ENCODE measurements around the gene ATP5F1E.
A peak's percentile ranks its signal among the peaks of the same experiment; 100 is the strongest.
"Not testable (repeated sequence)": the region's sequence is repeated elsewhere in the genome, so short reads cannot be mapped to it uniquely, and the experiment has no call there.

Gene ATP5F1E

DNA sequence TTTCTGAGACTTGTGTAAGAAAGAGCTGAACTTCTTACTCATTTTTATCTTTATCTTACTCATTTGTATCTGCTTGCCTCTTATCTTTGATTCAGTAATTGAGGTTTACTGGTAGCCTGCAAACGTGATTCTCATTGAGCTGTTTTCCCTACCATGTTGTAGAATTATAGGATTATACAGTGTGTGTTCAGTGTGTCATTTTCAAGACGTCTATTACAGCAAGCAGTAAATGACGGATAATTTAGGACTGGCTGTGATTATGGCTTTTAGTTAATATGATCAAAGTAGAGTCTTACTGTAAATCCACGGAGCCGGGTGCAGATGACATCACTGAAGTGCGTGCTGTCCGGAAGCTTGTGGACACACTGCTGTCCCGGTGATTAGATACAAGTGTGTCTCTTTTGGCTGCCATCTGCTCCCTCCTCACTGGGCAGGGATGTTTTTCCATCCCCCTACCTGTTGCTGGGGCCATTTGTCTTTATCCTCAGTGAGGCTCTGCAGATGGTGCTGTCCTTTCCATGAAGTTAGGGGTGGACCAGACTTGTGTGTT is 45.1 kb downstream of the ATP5F1E start:
- no peak for DNase-seq

DNA sequence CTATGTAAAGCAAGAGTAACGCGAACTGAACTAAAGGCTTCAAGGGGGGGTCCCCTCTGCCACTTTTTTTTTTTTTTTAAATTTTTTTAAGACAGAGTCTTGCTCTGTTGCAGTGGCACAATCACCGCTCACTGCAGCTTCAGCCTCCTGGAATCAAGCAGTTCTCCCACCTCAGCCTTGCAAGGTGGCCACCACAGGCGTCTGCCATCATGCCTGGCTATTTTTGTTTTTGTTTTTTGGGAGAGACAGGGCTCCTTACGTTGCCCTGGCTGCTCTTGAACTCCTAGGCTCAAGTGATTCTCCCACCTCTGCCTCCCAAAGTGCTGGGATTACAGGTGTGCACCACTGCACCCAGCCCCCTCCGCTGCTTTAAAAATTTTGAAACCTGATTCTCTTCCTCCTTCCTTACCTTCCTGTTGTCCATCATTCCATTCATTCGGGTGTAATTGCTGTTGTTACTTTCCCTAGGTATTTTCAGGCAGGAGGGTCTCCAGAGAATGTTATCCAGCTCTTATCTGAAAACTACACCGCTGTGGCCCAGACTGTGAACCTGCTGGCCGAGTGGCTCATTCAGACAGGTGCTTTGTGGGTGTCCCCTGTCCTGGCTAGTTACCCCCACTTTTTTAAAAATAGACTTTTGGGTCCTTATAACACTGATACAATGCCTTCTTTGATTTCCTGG is 45.7 kb downstream of the ATP5F1E start:
- no peak for DNase-seq

DNA sequence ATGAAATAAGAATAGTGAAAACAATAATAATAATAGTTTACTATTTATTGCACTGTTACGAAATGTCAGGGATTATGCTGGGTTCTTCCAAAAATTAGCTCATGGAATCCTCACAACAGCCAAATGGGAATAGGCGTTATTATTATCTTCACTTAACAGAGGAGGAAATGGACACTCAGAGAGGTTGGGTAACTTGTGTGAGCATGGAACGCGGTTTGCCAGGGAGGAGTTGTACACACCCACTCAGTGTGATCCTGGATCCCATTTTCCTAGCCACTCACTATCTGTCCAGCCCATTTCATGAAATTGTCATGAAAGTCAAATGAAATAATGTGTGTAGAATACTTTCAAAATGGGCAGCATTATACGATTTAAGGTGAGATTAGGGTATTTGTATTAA is 46.5 kb downstream of the ATP5F1E start:
- DNase-seq = no peak

DNA sequence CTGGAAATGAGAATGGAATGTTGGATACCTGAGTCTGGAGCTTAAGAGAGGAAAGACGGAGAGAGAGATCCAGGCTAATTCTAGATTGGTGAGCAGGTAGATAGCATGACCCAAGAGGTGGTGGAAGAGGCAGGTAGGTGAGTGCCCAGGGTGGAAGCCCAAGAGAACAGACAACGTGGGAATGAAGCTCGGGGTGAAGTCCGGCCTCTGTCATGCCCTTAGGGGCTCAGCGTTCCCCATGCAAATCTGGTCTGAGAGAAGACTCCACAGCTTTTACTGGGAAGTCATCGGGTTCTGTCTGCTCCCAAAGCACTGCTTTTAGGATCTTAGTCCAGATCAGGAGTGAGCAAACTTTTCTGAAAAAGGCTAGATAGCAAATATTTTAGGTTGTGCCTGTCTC is 47.4 kb downstream of the ATP5F1E start:
- no peak for DNase-seq

DNA sequence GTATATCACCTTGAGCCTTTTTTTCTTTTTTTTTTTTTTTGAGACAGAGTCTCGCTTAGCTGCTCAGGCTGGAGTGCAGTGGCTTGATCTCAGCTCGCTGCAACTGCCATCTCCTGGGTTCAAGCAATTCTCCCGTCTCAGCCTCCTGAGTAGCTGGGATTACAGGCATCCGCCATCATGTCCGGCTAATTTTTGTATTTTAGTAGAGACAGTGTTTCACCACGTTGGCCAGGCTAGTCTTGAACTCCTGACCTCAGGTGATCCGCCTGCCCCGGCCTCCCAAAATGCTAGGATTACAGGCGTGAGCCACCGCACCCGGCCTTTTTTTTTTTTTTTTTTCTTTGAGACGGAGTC is 49.0 kb downstream of the ATP5F1E start:
- not testable (repeated sequence) for DNase-seq

DNA sequence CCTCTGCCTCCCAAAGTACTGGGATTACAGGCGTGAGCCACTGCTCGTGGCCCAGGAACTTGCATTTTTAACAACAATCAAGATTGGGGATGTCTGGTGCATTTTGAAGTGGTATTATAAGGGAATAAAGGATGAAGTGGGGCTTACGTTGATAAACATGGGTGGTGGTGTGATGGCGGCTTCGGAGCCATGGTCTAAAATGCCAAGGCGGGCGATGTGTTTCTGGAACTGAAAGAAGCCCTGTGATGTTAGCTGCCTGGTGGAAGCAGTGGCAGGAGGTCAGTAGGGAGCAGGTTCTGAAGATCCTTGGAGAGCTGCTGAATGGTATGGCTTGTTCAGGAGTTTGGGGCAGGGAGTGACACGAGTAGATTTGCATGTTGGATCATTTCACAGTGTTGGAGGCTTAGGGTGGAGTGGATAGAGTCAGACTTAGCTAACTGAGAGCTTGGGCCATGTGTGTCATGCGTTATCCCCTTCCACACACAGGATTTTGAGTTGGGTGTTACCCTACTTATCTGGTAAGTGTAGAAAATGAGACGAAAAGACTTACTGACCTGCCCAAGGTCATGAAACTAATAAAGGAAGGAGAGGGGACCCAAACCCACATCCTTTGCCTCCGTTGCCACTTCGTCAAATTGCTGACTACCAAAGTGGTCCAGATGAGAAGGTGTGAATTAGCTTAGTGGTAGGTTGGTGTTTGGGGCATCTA is 49.6 kb downstream of the ATP5F1E start:
- no peak for DNase-seq

DNA sequence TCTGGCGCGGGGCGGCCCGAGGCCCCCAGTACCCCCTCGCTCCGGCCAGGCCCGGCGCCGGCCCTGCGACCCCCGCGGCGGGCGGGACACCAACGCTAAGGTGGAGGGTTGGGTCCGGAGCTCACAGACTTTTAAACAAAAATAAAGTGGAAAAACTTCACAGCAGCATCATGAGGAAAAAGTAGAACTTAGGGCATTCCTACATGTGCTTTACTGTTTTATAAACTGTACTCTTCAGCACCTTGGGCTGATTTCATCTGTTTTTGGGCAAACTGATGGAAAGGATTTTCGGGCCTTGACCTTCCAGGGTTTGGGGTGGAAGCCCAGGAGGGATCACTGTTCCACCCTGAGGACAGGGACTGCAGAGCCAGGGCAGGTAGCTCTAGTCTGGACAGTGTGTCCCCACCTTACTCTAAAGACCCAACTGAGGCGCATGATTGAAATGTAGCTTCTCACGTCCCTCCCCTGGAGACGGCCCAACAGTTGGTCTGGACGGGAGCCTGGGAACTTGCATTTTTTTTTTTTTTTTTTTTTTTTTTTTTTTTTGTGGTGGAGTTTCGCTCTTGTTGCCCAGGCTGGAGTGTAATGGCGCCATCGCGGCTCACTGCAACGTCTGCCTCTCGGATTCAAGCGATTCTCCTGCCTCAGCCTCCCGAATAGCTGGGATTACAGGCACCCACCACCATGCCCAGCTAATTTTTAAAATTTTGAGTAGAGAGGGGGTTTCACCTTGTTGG is 50.3 kb downstream of the ATP5F1E start:
- no peak for DNase-seq

DNA sequence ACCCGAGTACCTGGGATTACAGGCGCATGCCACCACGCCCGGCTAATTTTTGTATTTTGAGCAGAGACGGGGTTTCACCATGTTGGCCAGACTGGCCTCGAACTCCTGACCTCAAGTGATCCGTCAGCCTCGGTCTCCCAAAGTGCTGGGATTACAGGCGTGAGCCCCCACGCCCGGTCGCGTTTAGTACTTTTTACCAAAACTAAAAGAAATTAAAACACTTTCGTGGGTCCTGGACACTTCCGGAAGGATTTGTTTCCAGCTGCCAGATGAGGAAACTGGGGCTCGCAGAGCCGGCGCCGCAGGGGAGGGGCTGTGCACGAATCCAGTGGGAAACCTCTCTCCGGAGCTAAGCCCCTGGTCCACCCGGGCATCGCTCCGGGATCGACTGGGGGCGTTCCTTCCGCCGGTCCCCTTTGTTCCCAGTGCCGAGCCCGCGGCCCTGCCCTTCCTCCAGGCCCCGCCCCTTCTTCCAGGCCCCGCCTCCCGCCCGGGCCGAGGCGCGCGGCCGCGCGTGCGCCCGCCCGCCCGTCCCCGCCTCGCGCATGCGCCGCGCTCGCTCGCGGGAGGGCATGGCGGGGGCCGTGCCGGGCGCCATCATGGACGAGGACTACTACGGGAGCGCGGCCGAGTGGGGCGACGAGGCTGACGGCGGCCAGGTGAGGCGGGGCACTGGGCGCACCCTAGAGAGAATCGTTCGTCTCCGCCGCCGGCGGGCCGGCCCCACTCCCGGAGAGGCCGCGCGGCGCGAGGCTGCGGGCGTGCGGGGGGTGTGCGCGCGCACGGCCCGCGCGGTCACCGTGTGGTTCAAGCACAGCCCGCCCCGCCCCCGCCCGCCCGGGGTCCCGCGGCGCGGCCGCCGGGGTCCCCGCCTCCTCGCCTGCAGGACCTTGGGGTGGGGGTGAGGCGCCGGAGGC is 51.2 kb downstream of the ATP5F1E start, which contains the start of gene NELFCD:
Gene NELFCD (plus strand): TSS at position 546 of the 917 bp plus-strand sequence. CDS start 54 bp downstream, at position 600.
- DNase-seq = peak; percentile 81

DNA sequence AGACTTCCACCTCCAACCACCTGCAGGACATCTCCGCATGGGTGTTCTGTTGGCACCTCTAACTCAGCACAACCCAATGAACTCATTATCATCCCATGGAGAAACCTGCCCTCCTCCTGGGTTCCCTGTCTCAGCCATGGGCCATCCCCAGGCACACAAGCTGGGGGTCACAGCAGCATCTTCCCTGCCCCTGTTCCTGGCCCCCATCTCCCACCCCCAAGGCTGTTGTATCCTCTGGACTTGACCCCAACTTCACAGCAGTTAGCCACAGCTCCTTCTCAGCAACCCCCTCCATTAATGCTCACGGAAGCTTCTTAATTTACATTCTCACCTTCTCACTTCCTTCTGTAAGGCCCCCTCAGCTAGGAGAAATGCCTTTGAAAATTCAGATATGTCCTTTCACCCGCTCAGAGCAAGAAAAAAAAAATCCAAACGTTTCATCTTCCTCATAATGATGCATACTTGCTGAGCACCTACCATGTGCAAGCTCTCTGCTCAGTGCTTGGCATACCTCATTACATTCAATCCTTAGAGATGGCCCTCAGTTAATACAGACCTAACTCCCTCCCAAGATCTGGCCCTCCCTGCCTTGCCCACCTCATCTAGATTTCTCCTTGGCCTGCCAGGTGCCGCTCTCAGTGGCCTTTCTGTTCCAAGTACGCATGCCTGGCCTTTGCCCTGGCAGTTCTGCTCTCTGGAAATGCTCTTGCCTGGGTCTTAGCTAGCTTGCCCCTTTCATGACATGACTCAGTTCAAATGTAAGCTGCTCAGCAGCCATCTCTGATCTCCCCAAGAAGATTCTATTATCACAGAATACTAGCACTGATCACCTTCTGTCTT is 53.6 kb downstream of the ATP5F1E start:
- DNase-seq = no peak

DNA sequence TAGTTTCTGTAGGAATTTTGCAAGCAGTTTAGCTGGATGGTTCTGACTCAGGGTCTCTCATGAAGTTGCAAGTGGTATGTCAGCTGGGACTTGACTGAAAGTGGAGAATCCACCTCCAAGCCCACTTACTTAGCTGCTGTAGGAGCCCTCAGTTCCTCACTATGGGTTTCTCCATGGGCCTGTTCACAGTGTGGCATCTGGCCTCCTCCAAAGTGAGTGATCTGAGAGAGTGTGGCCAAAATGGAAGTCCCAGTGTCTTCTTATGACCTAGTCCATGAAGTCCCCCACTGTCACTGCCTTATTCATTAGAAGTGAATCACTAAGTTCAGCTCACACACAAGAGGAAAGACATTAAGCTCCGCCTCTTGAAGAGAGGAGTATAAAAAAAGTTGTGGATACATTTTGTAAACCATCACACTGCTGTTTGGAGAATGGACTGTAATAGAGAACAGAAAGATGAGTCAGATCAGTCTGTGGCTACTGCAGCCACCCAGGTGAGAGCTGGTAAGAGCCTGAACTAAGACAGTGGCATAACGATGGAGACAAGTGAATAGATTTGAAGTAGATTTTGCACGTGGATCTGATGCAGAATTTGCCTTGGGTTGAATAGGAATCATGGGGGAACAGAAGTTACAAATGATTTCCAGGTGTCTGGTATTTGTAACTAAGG is 55.9 kb downstream of the ATP5F1E start:
- no peak for DNase-seq
